ENCODE measurements around the gene MYOM3. TPM values are rescaled to one million over a fixed set of nuclear protein-coding genes. Genes with fewer than 3 reads are reported as not detected.

The MYOM3 gene
- 0.13 and 0.36 TPM in 2 replicates for total RNA-seq

GRCh38 chr1:24111996-24112779 lies at the start of gene MYOM3:
Gene MYOM3 (minus strand): TSS chr1:24112135. CDS start chr1:24108636, 3,499 bp downstream.

GRCh38 chr1:24142546-24143534 lies 30.9 kb upstream of the MYOM3 start, which contains the start of gene IL22RA1:
Gene IL22RA1 (minus strand): TSS chr1:24143140. CDS start chr1:24143082, 58 bp downstream.

Other genes starting within 250 kb of the MYOM3 start
- 6.8 and 6.9 TPM in 2 replicates for gene FUCA1, start 243.8 kb downstream of the MYOM3 start, total RNA-seq
- gene CNR2, start 198.8 kb downstream of the MYOM3 start, total RNA-seq = not detected in 2 replicates
- 161 and 166 TPM in 2 replicates for gene PNRC2, start 152.3 kb downstream of the MYOM3 start, total RNA-seq
- gene SRSF10, start 131.8 kb downstream of the MYOM3 start, total RNA-seq = 157 and 159 TPM in 2 replicates
- 0.14 TPM in 1 of 2 replicates, not detected in the other for gene IL22RA1, start 31.0 kb upstream of the MYOM3 start, total RNA-seq
- not detected in 2 replicates for gene IFNLR1, start 75.2 kb upstream of the MYOM3 start, total RNA-seq
- gene GRHL3, start 207.2 kb upstream of the MYOM3 start, total RNA-seq = not detected in 2 replicates

Measured in thoracic aorta endothelial cell (primary cell).